G401 (cell line): ENCODE data around the gene MSMP. TPM values are rescaled to one million over a fixed set of nuclear protein-coding genes. Genes with fewer than 3 reads are reported as not detected.

Experiments used
- DNase-seq: peaks from one replicate; pipeline ENCODE4 v3.0.0-alpha.2; 2015; ENCODE audit warnings: low spot score
- in situ Hi-C: cut with HindIII; loops from 2 replicates; pipeline ENCODE4 v1.10.0; 2016; ENCODE audit warnings: low sequenced_read_pairs, mixed read lengths
- total RNA-seq: library from RNA; depleted of rRNA; stranded (reverse); fragments of >200 nt; shearing (Covaris generic); gene quantifications from 2 replicates; pipeline ENCODE4 v1.2.3, GENCODE V29; 2014

Gene MSMP
- total RNA-seq, 1 experiment from 2014 or later = not detected

DNA sequence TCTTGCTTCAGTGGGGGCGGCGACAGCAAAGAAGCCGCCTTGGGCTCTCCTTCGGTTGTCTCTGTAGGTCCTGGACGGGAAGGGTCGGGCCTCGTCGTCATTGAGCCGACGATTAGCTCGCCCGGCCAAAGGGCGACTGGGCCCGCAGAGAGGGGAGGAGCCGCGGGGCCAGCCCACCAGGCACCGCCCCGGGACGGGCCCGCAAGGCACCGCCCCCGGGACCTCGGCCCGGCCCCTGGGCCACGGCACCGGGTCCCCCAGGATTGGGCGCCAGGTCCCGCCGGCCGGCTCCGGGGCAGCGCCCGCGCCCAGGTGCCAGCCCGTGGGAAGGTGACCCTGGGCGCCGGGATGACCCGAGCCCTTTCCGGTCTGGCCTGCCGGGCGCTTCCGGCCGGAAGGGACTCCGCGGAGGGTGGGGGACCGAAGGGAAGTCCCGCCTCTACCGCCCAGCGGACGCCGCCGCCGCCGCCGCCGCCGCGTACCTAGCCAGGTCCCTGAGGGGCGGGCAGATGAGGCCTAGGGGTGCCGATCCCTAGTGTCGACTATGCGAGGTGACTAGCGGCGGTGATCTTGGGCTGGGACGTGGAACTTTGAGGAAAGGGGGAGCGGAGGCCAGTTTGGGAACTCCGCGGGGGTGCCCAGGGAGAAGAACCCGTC lies 5.1 kb downstream of the MSMP start, which contains the start of the genes GBA2 and RGP1:
Gene GBA2 (minus strand): TSS at position 371 of the 657 bp plus-strand sequence. CDS start 524 bp downstream, outside the sequence.
Gene RGP1 (plus strand): TSS at position 430 of the 657 bp plus-strand sequence. CDS start 469 bp downstream, outside the sequence.
- in situ Hi-C loops = no loop called here
- peak; percentile 84 for DNase-seq

DNA sequence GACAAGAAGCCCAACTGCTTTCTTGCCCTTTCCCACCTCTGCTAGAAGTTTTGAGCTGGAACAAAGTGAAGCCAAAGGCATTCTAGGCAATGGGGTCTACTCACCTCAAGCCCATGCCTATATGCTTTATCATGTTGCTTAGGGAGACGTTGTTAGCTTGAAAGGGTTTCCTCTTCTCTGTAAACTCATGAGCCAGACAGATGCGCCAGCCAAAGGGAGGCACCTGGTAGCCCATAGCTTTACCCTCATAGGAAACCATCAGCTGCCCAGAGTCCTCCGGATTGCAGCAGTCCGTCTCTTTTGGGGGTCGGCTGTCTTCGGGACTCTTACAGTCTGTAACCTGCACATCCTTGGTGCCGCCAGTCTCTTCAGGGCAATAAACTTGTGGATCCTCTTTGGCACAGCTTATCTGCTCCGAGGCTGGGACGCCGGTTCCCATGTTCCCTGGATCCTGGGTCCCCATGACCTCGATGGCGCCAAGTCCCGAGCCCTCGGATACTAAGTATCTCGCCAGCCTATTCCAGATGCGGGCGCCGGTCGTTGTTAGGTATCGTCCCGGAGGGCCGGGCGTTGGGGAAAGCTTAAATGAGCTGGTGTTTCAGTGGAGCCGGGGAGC lies 5.7 kb downstream of the MSMP start:
- in situ Hi-C loops = no loop called here
- no peak for DNase-seq

DNA sequence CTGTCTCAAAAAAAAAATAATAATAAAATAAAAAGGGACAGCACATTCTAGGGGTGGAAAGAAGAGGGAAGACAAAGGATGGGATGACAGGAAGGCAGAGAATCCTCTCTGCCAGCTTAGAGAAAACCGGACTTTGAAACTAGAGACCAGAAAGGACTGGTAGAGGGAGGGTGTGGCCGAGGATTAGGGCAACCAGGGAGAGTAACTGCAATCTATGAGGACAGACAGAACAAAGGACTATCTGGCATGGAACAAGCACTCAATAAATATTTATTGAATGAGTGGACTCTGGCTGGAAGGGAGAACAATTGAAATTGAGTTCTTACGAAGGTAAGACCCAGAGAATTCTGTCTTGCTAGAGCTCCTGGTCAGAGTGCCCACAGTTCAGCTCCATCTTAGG lies 7.5 kb downstream of the MSMP start:
- in situ Hi-C loops = no loop called here
- DNase-seq = no peak

DNA sequence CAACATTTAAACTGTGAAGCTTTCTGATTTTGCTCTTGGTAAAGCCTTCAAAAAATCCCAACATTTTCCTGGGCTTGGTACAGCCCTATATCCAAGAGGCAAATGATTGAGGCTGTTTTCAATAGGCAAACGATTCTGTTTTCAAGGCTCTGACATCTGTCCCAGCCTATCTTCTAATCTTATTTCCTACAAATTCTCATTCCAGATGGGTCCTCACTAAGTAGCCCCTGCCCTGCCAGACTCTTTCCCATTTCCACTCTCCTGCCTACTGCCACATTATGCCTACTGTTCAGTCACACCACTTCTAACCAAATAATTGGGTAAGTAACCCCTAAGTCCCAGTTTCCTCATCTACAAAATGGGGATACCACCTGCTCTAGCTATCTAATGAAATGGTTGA lies 8.5 kb downstream of the MSMP start:
- in situ Hi-C loops = no loop called here
- DNase-seq = no peak

DNA sequence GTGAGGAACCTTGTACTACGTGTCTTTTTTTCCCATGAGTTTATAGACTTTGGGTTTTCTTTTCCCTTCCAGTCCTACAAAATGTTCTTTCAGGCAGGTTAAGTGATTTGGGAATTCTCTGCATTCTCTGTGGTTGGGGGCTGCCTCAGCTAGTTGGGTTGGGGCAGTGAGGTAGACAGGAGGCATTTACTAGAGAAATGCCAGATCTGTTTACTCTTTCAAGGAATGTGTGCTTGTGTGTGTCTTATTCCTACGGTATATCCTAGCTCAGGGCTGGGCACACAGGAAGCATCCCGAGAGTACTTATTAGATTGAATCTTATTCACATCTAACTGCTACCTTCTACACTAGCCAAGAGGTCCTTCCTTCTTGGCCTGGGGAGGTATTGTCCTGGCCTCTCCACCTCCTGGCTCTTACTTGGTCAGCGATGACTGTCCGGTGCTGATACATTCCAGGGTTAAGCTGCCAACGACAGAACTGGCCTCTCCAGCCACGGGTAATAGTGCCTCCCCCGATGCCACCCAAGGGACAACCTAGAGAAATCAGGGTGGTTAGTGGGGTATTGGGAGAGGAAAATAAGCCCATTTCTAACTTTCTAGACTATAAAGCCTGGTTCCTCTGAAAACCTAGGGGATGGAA lies 10.1 kb downstream of the MSMP start:
- in situ Hi-C loops = no loop called here
- DNase-seq = no peak

DNA sequence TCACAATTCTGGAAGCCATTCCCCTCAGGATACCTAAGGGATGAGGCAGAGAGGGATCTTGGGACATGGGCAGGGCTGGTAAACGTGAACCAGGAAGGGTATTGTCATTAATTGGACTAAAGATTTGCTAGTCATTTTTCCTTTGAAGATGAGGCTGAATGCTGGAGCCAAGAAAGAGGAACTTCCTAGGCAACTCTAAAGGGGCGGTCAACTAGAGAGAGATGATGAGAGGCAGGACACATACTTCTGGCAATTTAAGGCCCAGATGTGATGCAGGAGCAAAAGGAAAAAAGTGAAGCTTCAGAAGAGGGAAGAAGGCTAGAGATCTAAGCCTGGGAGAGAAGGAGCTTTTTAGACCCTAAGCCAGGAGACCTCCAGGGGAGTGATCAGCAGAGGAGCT lies 10.6 kb downstream of the MSMP start:
- DNase-seq = no peak
- in situ Hi-C loops = no loop called here

DNA sequence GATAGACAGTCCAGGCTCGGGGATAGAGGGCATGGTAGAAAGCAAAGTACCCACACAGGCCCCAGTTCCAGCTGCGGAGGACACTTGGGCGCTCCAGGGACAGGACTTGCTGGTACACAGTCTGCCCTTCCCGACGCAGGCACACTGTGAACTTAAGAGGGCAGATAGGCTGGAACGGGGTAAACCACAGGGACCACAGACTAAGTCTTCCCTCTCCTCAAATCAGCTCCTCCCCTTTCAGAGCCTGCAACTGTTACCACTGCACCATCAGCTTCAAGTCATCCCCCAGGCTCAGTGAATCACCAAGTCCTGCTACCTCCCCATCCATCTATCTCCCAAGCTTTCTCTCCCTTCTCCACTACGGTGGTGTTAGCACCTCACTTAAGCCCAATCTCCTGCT lies 12.3 kb downstream of the MSMP start:
- in situ Hi-C loops = no loop called here

DNA sequence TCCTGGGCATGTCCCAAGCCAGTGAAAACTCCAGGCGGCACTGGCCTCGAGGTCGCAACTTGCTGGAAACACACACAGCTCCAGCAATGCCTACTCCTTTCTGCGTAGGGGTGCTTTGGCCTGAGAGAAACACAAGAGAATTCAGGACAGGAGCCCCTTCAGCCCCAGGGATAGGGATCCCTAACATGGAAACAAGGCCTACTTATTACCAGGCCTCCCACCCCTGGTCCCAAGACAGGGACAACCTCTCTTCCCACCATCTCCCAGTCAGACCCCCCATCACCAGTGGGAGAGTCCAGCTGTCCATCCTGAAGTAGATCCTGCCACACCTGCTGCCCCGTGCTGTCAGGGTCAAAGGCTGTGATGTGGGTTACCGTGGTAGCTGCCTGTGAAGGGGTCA lies 13.8 kb downstream of the MSMP start:
- no peak for DNase-seq
- in situ Hi-C loops = no loop called here

More for the DNA sequence above, 12.3 kb downstream of the MSMP start:
- no peak for DNase-seq

DNA sequence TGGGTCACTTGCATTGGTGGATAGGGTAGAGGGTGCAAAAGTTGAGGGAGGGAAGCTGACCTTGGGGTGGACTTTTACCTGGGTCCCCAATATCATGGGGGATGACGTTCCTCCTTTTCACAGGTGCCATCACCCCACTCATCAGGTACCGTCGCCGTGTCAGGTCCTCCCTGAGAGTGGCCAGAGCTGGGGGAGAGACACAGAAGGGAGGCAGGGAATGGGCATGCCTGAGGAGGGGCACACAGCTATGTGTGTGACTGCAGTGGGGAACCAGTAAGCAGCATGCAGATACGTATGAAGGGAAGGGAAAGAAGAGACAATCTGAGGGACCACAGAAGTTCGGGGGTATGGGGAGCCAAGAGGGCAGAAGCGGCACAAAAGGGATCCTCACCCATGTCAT lies 15.2 kb downstream of the MSMP start:
- in situ Hi-C loops = no loop called here
- no peak for DNase-seq

DNA sequence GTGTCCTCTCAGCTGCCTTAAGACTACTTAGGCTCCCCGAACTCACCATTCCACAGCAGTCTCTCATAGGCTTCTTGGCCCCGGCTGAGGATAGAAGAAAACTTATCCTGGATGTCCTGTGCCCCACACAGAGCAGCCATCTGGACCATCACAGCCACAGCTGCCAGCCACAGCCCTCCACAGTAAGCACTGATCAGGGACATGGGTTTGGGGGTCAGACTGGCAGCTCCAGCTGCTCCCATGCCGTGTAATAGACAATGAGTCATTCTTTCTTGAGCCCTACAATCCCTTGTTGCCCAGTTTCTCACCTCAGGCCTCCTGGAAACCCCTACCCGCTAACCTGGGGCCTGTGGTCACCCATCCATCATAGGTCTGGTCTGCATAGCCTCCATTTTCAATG lies 15.9 kb downstream of the MSMP start:
- in situ Hi-C loops = no loop called here
- no peak for DNase-seq

DNA sequence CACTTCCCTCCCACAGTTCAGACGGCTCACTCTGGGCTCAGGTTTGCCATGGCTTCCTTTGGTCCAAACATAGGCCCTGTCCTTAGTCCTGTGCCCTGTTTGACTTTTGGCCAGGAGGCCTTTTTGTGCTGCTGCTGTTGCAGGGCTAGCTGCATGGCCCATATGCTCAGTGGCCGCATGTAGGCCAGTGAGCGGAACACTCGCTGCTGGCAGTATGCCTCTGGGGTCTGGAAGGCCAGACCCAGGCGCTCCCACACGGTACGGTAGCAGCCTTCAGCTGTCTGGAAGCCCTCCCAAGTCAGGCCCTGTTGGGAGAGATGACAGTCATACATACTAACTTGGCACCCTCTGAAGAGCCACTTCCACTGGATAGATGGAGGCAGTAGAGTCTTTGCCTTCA lies 16.9 kb downstream of the MSMP start:
- DNase-seq = no peak
- in situ Hi-C loops = no loop called here

DNA sequence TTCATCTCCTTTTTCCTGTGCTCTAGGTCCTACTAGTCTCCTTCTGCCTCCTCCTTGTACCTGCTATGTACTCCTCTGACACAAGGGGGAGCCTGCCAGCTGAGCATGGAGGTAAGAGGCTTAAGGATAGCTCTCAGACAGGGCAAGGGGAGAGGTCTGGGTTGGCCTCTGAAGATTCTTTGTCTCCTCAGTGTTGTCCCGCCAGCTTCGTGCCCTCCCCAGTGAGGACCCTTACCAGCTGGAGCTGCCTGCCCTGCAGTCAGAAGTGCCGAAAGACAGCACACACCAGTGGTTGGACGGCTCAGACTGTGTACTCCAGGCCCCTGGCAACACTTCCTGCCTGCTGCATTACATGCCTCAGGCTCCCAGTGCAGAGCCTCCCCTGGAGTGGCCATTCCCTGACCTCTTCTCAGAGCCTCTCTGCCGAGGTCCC lies 17.9 kb downstream of the MSMP start:
- in situ Hi-C loops = no loop called here
- DNase-seq = peak; percentile 83

DNA sequence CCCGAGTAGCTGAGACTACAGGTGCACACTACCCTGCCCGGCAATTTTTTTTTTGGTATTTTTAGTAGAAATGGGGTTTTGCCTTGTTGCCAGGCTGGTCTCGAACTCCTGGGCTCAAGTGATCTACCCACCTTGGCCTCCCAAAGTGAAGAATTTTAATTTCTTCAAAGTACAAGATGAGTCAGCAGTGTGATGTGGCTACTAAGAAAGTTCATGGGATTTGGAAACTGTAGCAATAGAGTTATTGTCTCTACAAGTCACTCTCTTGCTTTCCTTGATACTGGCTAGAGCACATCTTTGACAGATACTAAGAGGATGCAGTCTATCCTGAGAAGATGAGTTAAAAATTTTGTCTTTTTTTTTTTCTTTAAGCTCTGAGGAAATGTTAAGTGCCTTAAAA lies 20.0 kb downstream of the MSMP start:
- in situ Hi-C loops = no loop called here
- no peak for DNase-seq

DNA sequence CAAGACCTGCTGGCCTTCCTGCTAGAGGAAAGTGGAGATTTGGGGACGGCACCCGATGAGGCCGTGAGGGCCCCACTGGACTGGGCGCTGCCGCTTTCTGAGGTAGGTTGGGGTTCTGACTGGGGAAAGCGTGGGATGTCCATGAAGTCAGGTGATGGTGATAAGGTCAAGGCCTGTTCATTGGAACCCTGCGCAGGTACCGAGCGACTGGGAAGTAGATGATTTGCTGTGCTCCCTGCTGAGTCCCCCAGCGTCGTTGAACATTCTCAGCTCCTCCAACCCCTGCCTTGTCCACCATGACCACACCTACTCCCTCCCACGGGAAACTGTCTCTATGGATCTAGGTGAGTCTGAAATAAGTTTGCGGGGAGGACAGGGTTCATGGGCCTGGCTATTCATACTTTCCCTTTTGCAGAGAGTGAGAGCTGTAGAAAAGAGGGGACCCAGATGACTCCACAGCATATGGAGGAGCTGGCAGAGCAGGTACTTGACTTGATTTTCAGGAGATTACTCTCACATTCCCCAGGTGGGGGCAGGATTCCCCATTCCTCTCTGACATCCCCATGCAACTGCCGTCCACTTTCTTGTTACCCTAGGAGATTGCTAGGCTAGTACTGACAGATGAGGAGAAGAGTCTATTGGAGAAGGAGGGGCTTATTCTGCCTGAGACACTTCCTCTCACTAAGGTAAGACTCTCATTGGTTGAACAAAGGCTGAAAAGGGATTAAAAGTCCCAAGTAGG lies 21.1 kb downstream of the MSMP start:
- DNase-seq = peak; percentile 52

DNA sequence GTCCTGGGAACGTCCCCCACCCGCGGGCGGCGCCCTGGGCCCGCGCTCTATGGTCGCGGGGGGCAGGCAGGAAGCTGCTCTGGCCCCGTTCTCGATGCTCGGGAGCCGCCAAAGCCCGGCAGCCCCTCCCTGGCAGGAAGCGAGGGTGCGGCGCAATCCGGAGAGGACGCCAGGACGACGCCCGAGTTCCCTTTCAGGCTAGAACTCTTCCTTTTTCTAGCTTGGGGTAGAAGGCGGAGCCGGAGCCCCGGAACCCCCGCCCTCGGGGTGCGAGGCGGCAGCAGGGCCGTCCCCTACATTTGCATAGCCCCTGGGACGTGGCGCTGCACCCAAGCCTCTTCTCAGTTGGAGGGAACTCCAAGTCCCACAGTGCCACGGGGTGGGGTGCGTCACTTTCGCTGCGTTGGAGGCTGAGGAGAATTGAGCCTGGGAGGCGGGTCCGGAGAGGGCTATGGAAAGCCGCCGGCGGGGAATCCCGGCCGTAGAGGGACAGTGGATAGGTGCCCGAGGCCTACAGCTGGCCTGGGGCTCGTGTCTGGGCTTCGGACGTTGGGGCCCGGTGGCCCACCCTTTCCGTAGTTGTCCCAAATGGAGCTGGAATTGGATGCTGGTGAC lies 21.8 kb downstream of the MSMP start, which contains the start of the genes CREB3 and TLN1:
Gene CREB3 (plus strand): TSS at position 482 of the 615 bp plus-strand sequence. CDS start 107 bp downstream, at position 589.
Gene TLN1 (minus strand): TSS at position 11 of the 615 bp plus-strand sequence. CDS start 6,501 bp downstream, outside the sequence.
- in situ Hi-C loops = no loop called here
- DNase-seq = peak; percentile 96

More for the DNA sequence above, 21.1 kb downstream of the MSMP start:
- in situ Hi-C loops = no loop called here

DNA sequence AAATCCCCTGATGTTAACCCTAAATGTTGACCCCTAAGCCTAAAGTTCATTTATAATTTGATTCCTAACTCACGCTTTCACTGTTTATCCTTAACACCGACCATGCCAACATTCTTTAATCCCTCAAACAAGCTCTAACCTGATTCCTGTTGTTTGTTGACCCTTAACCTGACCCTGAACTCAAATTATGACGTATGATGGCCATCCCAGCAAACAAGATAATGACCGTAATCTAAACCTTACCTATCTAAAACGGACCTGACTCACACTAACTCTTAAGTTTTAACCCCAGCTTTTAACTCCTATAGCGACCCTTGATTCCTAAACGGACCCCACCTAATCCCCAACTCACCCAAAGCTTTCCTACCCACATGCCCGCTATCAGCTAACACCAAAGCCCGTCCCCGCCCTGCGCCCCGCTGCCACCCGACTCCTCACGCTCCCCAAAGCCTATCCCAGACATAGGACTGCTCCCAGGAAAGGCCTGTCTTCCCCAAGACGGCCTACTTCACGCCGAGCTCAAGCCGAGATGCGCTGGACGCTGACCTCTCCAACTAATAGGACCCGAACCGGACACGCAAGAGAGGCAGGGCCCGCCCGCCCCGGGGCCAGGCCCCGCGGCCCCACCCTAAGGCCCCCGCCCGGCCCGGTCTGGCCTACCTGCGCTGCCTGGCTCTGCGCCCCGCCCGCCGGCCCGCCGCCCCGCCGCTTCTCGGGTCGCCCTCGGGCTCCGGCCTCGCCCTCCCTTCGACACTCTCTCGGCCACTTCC lies 22.5 kb downstream of the MSMP start:
- no peak for DNase-seq
- in situ Hi-C loops = no loop called here

DNA sequence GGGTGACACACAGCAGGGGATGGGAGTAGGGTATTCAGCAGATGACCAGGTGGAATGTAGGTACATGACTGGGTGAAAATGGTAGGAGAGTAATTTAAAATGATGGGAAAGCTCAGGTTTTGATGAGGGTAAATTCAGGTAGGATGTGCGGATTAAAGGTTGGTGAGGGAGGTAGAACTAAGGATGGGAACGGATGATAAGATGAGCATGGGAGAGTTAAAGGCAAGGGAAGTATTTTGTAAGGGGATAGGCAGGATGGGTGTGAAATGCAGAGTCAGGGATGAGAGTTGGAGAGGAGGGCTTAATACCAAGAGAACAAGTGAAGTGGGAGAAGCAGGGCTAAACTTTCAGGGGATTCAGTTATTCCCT lies 23.6 kb downstream of the MSMP start:
- in situ Hi-C loops = no loop called here

DNA sequence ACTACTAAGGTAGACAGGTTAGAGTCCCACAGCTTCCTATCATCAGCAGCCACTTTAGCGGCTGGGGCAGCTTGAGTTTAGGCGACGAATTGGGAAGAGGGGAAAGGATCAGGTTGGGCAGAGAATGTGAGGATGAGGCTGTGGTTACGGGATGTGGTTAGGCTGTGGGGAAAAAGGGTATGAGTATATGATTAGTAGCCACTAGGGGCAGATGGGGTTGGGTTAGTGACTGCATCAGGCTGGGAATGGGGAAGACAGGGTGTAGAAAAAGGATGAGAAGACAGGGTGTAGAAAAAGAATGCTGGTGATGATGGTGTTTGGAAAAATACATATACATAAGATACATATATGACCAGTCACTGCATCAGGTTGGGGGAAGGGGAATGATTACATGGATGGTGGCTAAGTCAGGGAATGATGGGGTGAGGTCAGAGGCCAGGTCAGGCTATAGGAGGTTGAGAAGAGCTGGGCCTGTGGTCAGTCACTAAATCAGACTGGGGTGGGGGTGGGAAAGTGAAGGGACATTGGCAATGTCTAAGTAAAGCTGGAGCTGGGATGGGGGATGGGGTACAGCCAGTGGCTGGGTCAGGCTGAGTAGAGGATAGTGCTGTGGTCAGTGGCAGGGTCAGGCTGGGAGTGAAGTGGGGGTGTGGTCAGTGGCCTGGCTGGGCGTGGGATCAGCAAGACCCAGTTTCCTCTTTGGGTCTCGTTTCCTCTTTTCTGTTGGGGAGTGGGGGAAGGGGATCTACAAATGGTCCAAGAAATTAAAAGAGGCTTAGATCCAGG lies 24.2 kb downstream of the MSMP start:
- in situ Hi-C loops = no loop called here
- DNase-seq = peak; percentile 68

More for the DNA sequence above, 23.6 kb downstream of the MSMP start:
- DNase-seq = no peak
